ENCODE results near the gene FCHSD2. TPM values are rescaled to one million over a fixed set of nuclear protein-coding genes. Genes with fewer than 3 reads are reported as not detected.

Gene FCHSD2
- total and polyA plus RNA-seq, 2 of the 8 experiments (the other 6 are each of a cell fraction or from before 2014, with no cell fraction given), result 4.1 to 7.8 TPM

DNA sequence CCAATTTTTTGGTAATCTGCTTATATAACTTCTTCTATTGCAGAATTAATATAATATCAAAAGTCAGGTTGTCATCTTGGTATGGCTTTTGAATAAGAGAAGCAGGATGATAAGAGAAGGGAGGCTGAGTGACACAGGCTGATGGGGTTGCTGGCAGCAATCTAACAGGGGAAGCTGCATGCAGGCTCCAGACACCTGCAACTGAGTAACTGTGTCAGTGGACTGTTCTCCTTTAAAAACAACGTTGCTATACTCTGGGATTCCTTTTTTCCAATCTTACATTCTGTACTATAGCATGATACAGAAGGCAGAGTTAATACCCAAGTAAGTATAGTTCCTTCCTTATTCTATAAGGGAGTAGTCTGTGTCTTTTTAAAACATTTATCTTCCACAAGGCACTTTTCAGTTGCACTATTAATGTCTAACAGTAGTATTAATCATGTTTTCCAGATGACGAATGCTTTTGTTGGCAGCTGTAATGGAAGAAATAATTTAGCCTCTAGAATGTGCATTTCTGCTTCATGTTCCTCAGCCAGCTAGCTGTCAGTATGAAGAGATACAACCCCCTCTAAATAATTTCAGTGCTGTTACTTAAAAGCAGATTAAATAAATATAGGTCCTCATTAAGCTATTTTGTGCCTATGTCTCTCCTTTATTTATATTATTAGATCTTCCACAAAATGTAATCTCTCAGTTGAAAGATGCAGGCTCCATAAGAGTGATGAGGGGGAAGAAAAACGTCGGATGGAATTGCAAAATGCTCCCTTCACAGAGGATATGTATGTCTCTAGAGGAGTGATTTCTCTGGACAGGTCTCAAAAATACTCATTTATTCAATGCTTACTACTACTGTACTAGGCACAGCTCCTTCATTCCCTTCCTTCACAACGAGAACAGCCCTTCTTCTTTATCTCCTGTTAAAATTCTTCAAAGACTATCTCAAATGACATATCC lies 277.1 kb downstream of the FCHSD2 start (continued):
- TF ChIP-seq NRF1 (IDR thresholded peaks at IDR 0.05; ENCODE audit: low read depth, low read length) (no peak), EP300 (IDR thresholded peaks at IDR 0.05; ENCODE audit: borderline replicate concordance in 1 of 2, low read depth in 2 of 2, low read length in 2 of 2) (no peak), JUND (IDR thresholded peaks at IDR 0.05; ENCODE audit: low read length) (no peak), HDAC2 (IDR thresholded peaks at IDR 0.05; ENCODE audit: borderline replicate concordance in 1 of 2, low read depth in 2 of 2, low read length in 2 of 2) (no peak), KDM4A (IDR thresholded peaks at IDR 0.05; ENCODE audit: low read depth, low read length, severe bottlenecking) (no peak)
